ENCODE results near the gene TMEM183A. TPM values are rescaled to one million over a fixed set of nuclear protein-coding genes. Genes with fewer than 3 reads are reported as not detected.
A peak's percentile ranks its signal among the peaks of the same experiment; 100 is the strongest.

Gene TMEM183A
- total RNA-seq, 1 experiment from 2014 or later: 84.4 TPM

DNA sequence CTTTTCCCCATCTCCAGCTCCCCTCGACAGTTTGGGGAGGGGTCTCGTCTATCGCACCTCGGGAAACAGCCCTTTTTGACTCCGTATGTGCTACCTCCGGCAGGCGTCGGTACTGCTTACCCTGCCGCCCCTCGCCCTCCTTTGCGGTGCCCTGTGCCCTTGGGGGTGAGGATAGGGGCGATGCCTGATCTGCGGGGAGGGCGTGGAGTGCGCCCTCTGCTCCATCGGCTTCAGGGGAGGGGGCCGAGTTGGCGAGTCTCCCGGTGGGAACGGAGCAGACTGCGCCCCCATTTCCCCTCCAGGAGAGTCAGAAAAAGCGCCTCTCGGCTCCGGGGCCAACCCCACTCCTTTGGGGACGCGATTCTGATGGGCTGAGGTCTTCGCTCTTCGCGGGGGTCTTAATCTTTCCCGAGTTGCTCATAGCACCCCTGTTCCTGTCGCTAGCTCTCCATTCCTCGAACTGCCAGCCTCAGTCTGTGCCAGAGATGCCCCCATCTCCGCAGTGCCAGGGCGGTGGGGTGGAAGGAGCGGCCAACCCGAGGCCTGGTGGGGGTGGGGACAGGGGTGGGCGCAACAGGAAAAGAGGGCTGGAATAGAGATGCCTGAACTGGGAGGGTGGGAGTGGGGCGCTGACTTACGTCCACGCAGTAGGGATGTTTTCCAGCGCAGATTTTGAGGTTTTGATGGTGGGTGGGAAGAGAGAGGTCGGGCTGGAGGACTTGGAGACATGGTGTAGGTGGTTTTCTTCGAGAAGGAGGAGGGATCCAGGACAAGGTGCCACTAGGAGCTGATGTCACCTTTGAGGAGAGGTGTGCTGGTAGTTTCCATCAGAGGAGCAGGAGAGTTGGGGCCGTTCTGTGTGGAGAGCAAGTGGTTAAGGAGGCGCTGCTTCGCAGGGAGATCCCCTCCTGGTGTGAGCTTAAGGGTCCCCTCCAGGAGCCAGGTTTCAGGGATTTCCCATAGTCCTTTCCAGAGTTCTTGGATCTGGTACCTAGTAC, 19.8 kb downstream of the TMEM183A start:
- TF ChIP-seq, protein P1, sequence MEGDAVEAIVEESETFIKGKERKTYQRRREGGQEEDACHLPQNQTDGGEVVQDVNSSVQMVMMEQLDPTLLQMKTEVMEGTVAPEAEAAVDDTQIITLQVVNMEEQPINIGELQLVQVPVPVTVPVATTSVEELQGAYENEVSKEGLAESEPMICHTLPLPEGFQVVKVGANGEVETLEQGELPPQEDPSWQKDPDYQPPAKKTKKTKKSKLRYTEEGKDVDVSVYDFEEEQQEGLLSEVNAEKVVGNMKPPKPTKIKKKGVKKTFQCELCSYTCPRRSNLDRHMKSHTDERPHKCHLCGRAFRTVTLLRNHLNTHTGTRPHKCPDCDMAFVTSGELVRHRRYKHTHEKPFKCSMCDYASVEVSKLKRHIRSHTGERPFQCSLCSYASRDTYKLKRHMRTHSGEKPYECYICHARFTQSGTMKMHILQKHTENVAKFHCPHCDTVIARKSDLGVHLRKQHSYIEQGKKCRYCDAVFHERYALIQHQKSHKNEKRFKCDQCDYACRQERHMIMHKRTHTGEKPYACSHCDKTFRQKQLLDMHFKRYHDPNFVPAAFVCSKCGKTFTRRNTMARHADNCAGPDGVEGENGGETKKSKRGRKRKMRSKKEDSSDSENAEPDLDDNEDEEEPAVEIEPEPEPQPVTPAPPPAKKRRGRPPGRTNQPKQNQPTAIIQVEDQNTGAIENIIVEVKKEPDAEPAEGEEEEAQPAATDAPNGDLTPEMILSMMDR (IDR thresholded peaks at IDR 0.05; ENCODE audit: unreplicated experiment): no peak
- peaks cover 13% of the 10 kb centered on the region for H3K36me3 Mint-ChIP-seq (ENCODE audit: insufficient read depth, unreplicated experiment)
- DNase-seq: no peak
- BruUV-seq (replicated peaks): no TSS peak
- intact Hi-C loops (cut with micrococcal nuclease; ENCODE audit: unreplicated experiment): no loop called here
- no peak overlapping the region for H3K27ac Mint-ChIP-seq (ENCODE audit: unreplicated experiment)
- peaks cover 11% of the 10 kb centered on the region for H3K4me1 Mint-ChIP-seq (ENCODE audit: low read depth, unreplicated experiment)
- H3K9me3 Mint-ChIP-seq (ENCODE audit: low read depth, unreplicated experiment): no peaks in the 10 kb centered on the region
- CTCF ChIA-PET: interaction anchor here (0.7 to 1.6 kb wide), 5 partner anchors 10 to 242 kb away, joined by 3 to 7 read pairs (median 3); partner anchors contain the start of gene TMEM183A
- peak overlapping the region; percentile 53 for H3K4me3 Mint-ChIP-seq (ENCODE audit: low read depth, unreplicated experiment)
- peaks cover 44% of the 10 kb centered on the region for H3K27me3 Mint-ChIP-seq (ENCODE audit: unreplicated experiment)

GRCh38 chr1:203028067-203028783, 21.1 kb downstream of the TMEM183A start:
- no peaks in the 10 kb centered on the region for H3K9me3 Mint-ChIP-seq (ENCODE audit: low read depth, unreplicated experiment)
- BruUV-seq (replicated peaks): no TSS peak
- H3K27me3 Mint-ChIP-seq (ENCODE audit: unreplicated experiment): peaks cover 53% of the 10 kb centered on the region
- H3K27ac Mint-ChIP-seq (ENCODE audit: unreplicated experiment): no peak overlapping the region
- H3K36me3 Mint-ChIP-seq (ENCODE audit: insufficient read depth, unreplicated experiment): peaks cover 10% of the 10 kb centered on the region
- TF ChIP-seq, protein P1 (IDR thresholded peaks at IDR 0.05; ENCODE audit: unreplicated experiment): no peak
- no peak for DNase-seq
- CTCF ChIA-PET: interaction anchor here (1.0 to 2.0 kb wide), 3 partner anchors 9 to 21 kb away, joined by 3 to 8 read pairs (median 7); partner anchors contain the start of gene TMEM183A
- intact Hi-C loops (cut with micrococcal nuclease; ENCODE audit: unreplicated experiment): no loop called here
- H3K4me3 Mint-ChIP-seq (ENCODE audit: low read depth, unreplicated experiment): no peak overlapping the region
- H3K4me1 Mint-ChIP-seq (ENCODE audit: low read depth, unreplicated experiment): peaks cover 11% of the 10 kb centered on the region

DNA sequence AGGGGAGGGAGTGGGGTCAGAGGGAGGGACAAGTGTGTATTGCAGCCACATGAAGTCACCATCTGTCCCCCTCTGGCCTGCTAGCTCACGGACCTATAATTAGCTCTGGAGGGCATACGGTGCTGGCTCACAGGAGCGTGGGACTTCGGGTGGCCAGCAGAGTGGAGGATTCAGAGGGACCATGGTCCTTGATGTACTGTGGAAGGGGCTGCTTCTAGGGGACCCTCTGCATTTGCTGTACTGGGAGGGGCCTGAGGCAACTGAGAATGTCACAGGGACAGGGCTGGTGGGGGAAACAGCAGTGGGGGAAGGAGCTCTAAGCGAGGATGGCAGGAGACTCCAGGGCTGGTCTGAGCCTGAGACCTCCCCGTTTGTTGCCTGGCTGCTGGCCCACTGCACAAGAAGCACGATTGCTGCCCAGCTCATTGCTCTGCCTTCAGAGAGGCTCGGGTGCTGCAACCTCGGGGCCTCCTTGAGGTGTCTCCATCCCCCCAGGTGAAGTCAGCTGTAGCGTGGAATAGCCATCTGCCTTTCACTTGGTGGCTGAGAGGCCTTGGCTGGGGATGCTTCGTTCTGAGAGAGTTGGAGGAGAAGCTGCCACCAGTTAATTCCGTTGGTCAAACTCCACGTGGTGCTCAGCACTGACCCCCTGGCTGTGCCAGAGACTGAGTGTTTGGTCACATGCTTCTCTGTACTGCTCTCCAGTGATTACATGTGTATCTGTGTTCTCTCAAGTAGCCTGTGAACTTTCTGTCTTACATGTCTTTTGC, 21.8 kb downstream of the TMEM183A start:
- BruUV-seq (replicated peaks): no TSS peak
- Mint-ChIP-seq H3K4me3 (ENCODE audit: low read depth, unreplicated experiment) (no peak overlapping the region), H3K27ac (ENCODE audit: unreplicated experiment) (no peak overlapping the region), H3K27me3 (ENCODE audit: unreplicated experiment) (peaks cover 60% of the 10 kb centered on the region), H3K36me3 (ENCODE audit: insufficient read depth, unreplicated experiment) (peaks cover 10% of the 10 kb centered on the region), H3K9me3 (ENCODE audit: low read depth, unreplicated experiment) (no peaks in the 10 kb centered on the region), H3K4me1 (ENCODE audit: low read depth, unreplicated experiment) (peaks cover 11% of the 10 kb centered on the region)
- CTCF ChIA-PET: interaction anchor here (0.6 to 2.0 kb wide), 3 partner anchors 8 to 91 kb away, joined by 3 to 8 read pairs (median 3); no protein-coding TSS in a partner anchor
- TF ChIP-seq, protein P1 (IDR thresholded peaks at IDR 0.05; ENCODE audit: unreplicated experiment): no peak
- no peak for DNase-seq
- intact Hi-C loops (cut with micrococcal nuclease; ENCODE audit: unreplicated experiment): no loop called here

- CTCF ChIA-PET: interaction anchor here (1.0 to 1.9 kb wide), 2 partner anchors 236 to 238 kb away, joined by 4 read pairs; no protein-coding TSS in a partner anchor
- H3K9me3 Mint-ChIP-seq (ENCODE audit: low read depth, unreplicated experiment): no peaks in the 10 kb centered on the region
- no peak overlapping the region for H3K4me3 Mint-ChIP-seq (ENCODE audit: low read depth, unreplicated experiment)
- TF ChIP-seq, protein P1 (IDR thresholded peaks at IDR 0.05; ENCODE audit: unreplicated experiment): no peak
- no peaks in the 10 kb centered on the region for H3K4me1 Mint-ChIP-seq (ENCODE audit: low read depth, unreplicated experiment)
- intact Hi-C loops (cut with micrococcal nuclease; ENCODE audit: unreplicated experiment): no loop called here
- DNase-seq: no peak
- no peak overlapping the region for H3K27ac Mint-ChIP-seq (ENCODE audit: unreplicated experiment)
- no TSS peak for BruUV-seq (replicated peaks)
- H3K27me3 Mint-ChIP-seq (ENCODE audit: unreplicated experiment): peaks cover 85% of the 10 kb centered on the region
- peaks cover 5% of the 10 kb centered on the region for H3K36me3 Mint-ChIP-seq (ENCODE audit: insufficient read depth, unreplicated experiment)
These were observed 24.3 kb downstream of the TMEM183A start for GRCh38 chr1:203031467-203031866.

Measured in Calu3 (cell line).